ENCODE data around the gene UGT1A6.
"Not testable (repeated sequence)": the region's sequence is repeated elsewhere in the genome, so short reads cannot be mapped to it uniquely, and the experiment has no call there.

Gene UGT1A6

GRCh38 chr2:233736868-233737653, 44.4 kb downstream of the UGT1A6 start:
- DNase-seq, result not testable (repeated sequence)

DNA sequence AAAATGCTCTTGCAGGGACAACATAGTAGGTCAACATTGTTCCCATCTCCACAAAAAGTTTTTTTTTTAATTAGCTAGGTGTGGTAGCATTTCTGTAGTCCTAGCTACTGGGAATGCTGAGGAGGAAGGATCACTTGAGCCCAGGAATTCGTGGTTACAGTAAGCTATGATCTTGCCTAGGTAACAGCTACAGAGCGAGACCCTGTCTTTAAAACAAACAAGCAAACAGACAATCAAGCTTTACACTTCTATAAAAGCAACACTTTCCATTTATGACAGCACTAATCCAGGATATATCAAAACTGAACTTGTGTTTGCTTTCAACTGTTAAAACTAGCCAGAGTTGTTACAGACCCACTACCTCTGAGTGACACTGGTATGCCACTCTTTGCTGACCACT, 48.2 kb downstream of the UGT1A6 start:
- DNase-seq, result no peak

- DNase-seq, result no peak
Observed at GRCh38 chr2:233743464-233744259, 51.0 kb downstream of the UGT1A6 start.

- DNase-seq, result no peak
Observed at GRCh38 chr2:233745073-233745755, 52.5 kb downstream of the UGT1A6 start.

GRCh38 chr2:233745838-233746237, 53.1 kb downstream of the UGT1A6 start:
- DNase-seq, result not testable (repeated sequence)

- DNase-seq, result no peak
Observed at GRCh38 chr2:233746475-233747282, 54.0 kb downstream of the UGT1A6 start.

- no peak for DNase-seq
Observed at GRCh38 chr2:233747283-233747544, 54.5 kb downstream of the UGT1A6 start.

GRCh38 chr2:233750689-233751088, 58.0 kb downstream of the UGT1A6 start:
- DNase-seq, result not testable (repeated sequence)

DNA sequence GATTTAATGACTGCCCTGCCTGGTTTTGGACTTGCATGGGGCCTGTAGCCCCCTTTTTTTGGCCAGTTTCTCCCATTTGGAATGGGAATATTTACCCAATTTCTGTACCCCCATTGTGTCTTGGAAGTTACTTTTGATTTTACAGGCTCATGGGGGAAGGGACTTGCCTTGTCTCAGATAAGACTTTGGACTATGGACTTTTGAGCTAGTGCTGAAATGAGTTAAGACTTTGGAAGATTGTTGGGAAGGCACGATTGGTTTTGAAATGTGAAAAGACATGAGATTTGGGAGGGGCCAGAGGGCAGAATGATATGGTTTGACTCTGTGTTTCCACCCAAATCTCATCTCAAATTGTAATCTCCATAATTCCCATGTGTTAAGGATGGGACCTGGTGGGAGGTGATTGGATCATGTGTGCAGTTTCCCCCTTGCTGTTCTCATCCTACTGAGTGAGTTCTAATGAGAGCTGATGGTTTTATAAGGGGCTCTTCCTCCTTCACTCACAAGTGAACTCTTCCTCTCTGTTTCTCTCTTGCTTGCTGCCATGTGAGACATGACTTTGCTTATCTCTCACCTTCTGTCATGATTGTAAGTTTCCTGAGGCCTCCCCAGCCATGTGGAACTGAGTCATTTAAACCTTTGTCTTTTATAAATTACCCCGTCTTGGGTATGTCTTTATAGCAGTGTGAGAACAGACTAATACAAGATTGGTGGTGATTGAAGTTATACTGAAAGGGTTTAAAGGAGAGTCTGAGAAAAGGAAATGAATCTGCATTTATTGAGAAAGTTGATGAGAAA, 58.7 kb downstream of the UGT1A6 start:
- not testable (repeated sequence) for DNase-seq

DNA sequence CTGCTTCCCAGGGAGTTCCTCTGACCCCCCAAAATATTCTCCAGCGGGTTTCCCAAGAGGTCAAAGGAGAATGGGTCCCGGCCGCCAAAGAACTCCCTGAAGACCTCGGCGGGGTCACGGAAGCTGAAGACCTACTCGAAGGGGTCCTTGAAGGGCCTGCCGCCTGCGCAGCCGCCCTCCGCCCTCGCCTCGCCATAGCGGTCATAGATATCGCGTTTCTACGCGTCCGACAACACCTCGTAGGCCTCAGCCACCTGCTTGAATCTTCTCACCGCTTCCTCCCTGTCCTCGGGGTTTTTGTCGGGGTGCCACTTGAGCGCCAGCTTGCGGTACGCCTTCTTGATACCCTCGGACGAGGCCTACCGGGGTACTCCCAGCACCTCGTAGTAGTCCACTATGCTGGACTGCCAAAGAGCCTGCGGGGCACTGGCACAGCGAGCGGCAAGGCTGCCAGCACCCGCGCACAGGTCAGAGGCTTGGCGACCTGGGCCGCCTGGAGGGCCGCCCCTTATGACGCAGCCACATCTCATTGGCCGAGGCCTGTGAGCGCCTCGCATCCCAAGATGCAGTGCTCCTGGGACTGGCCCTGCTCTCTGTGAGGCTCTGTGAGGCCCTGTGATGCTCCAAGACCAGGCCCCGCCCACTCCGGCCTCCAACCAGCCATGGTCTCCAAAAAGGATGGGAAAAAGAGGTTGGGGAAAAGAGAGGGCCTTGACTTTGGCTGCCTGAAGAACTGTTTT, 62.4 kb downstream of the UGT1A6 start:
- no peak for DNase-seq

GRCh38 chr2:233756429-233757081, 63.9 kb downstream of the UGT1A6 start:
- no peak for DNase-seq

DNA sequence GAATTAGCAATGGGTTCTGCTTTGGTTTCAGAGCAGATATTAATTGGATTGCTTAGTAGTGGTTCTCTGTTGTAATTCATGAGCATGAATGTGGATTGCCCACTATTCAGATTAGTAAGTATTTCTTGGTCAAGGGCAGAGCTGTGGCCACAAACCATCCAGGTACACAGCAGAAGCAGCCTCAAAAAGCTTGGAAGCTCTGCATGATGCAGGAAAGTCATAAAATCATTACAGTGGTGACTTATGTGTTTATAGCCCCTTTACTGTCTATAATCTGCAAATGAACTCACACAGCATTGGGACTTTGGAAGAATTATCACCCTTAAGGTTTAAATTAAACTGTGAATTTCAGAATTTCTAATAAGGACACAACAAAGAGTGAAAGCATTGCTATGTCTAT, 65.5 kb downstream of the UGT1A6 start:
- no peak for DNase-seq

DNA sequence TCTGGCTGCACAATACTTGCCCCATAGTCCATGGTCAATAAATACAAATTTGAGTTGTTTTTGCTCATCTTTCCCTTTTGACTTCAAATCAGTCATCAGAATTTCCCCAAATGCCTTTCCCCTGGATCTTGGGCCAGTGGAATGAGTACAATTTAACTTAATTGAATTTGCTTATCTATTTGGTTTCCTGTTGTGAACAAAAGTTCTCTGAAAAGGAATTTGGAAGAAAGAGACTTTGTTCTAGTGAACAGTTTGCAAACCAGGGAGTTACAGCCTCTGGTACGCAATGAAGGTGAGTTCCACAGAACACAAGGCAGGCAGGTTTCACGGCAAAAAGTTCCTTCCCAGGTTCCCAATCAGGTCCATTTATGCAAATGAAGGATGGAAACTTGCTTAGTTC, 66.2 kb downstream of the UGT1A6 start:
- no peak for DNase-seq

DNA sequence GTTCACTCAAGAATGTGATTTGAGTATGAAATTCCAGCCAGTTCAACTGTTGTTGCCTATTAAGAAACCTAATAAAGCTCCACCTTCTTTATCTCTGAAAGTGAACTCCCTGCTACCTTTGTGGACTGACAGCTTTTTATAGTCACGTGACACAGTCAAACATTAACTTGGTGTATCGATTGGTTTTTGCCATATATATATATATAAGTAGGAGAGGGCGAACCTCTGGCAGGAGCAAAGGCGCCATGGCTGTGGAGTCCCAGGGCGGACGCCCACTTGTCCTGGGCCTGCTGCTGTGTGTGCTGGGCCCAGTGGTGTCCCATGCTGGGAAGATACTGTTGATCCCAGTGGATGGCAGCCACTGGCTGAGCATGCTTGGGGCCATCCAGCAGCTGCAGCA, 67.4 kb downstream of the UGT1A6 start, which contains the start of gene UGT1A1:
Gene UGT1A1 (plus strand): TSS at position 228 of the 400 bp plus-strand sequence. CDS start 18 bp downstream, at position 246.
- DNase-seq, result no peak

DNA sequence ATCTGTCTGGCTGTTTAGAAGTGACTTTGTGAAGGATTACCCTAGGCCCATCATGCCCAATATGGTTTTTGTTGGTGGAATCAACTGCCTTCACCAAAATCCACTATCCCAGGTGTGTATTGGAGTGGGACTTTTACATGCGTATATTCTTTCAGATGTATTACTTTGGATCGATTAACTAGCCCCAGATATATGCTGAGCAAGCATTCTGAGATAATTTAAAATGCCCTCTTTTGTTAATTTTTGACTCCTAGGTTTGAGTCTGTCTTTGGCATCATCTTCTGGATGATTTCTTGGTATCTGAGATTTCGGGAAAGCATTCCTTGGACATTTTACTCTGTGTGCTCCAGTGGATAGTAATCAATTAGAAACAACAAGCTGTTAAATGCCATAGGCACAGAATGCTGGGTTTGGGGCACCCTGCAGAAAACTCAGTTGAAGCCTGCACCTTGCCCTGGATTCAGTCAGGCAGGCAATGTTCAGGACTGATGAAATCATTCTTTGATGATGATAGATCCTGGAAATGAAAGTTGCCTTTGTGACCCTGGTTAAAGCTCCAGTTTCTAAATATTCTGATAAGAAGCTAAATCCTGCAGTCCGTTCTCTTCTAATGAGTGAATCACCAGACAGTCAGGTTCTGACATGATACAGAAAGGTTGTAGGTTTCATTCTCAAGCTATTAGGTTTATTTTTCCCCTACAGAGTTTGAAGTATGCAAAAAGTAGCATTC, 68.5 kb downstream of the UGT1A6 start:
- DNase-seq, result no peak

GRCh38 chr2:233764264-233764663, 71.6 kb downstream of the UGT1A6 start:
- DNase-seq, result no peak

DNA sequence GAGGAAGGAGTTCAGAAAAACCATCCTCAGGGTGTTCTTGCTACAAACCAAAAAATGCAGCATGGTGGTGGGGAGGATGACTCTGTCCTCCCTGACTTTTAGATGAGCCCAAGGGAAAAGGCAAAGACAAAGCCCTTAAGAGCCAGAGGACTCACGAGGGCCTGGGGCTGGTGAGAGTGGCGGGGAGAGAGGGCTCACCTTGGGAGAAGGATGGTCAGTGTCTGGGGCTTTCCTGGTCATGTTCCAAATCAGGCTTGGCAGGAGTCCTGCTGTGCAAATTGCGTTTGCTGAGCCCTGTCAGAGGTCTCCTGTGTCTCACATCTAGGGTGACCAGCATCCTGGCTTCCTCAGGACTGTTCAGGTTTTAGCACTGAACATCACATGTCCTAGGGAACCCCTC, 72.1 kb downstream of the UGT1A6 start:
- DNase-seq, result no peak

- no peak for DNase-seq
Observed at GRCh38 chr2:233766416-233766815, 73.7 kb downstream of the UGT1A6 start.

DNA sequence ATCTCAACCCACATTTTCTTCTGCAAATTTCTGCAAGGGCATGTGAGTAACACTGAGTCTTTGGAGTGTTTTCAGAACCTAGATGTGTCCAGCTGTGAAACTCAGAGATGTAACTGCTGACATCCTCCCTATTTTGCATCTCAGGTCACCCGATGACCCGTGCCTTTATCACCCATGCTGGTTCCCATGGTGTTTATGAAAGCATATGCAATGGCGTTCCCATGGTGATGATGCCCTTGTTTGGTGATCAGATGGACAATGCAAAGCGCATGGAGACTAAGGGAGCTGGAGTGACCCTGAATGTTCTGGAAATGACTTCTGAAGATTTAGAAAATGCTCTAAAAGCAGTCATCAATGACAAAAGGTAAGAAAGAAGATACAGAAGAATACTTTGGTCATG, 75.4 kb downstream of the UGT1A6 start:
- no peak for DNase-seq

DNA sequence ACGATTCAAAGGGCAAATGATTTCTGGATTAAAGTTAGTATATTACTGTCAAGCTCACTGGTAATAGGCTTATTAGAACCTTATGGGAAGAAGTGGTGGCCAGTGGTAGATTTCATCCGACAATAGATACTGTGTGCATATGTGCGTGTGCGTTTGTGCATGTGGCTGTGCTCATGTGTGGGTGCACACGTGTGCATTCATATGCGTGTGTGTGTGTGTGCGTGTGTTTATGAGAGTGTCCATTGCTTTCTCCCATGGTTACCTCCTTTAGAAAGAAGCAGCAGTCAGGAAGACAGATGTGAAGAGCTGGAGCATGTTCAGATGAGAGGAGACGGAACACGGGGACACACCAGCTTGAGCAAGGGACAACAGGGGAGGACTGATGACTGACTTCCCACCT, 76.6 kb downstream of the UGT1A6 start:
- no peak for DNase-seq
